Measurements from ENCODE around the gene OSBP.

- TF ChIP-seq POLR2AphosphoS5 (IDR thresholded peaks at IDR 0.05) = no peak
- TF ChIP-seq, protein P1, sequence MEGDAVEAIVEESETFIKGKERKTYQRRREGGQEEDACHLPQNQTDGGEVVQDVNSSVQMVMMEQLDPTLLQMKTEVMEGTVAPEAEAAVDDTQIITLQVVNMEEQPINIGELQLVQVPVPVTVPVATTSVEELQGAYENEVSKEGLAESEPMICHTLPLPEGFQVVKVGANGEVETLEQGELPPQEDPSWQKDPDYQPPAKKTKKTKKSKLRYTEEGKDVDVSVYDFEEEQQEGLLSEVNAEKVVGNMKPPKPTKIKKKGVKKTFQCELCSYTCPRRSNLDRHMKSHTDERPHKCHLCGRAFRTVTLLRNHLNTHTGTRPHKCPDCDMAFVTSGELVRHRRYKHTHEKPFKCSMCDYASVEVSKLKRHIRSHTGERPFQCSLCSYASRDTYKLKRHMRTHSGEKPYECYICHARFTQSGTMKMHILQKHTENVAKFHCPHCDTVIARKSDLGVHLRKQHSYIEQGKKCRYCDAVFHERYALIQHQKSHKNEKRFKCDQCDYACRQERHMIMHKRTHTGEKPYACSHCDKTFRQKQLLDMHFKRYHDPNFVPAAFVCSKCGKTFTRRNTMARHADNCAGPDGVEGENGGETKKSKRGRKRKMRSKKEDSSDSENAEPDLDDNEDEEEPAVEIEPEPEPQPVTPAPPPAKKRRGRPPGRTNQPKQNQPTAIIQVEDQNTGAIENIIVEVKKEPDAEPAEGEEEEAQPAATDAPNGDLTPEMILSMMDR (IDR thresholded peaks at IDR 0.05) = no peak
- TF ChIP-seq POLR2A (IDR thresholded peaks at IDR 0.05) = no peak
These were observed 59.9 kb downstream of the OSBP start for GRCh38 chr11:59555601-59556114.

Data from stomach (tissue), 4 donors.